Heart left ventricle (tissue), 16 donors: ENCODE measurements around the gene GCDH. TPM values are rescaled to one million over a fixed set of nuclear protein-coding genes. Genes with fewer than 3 reads are reported as not detected.

Experiments used
- ATAC-seq, 4 donors: fragments of 200-7000 bp; cut with Tn5 transposase; one replicate each; pipeline ENCODE4 v1.9.1; 2020 to 2022; ENCODE audit warnings: moderate library complexity in 4 of 4, mild to moderate bottlenecking in 3 of 4, moderate number of reproducible peaks in 1 of 4
- DNase-seq, 5 donors: peaks; one replicate each; pipeline ENCODE4 v3.0.0-alpha.2; 2020
- H3K27ac ChIP-seq, 12 donors: fragments of 200-600 bp; sonication (generic) in 4 of 12; one replicate each; pipeline versions ENCODE4 v1.5.0 to v1.8.0; 2016 to 2022; ENCODE audit warnings: mild to moderate bottlenecking in 2 of 12
- H3K27me3 ChIP-seq, 9 donors: fragments of 200-600 bp; sonication (generic) in 2 of 9; one replicate each; pipeline versions ENCODE4 v1.5.1 to v1.8.0; 2016 to 2022; ENCODE audit warnings: mild to moderate bottlenecking in 3 of 9
- H3K36me3 ChIP-seq, 9 donors: fragments of 200-600 bp; sonication (generic) in 2 of 9; one replicate each; pipeline versions ENCODE4 v1.5.0 to v1.8.0; 2018 to 2022; ENCODE audit warnings: mild to moderate bottlenecking in 2 of 9
- H3K4me1 ChIP-seq, 12 donors: fragments of 200-600 bp; sonication (generic) in 4 of 12; one replicate each; pipeline versions ENCODE4 v1.5.0 to v1.8.0; 2016 to 2022; ENCODE audit warnings: mild to moderate bottlenecking in 3 of 12
- H3K4me3 ChIP-seq, 12 donors: fragments of 200-600 bp; sonication (generic) in 4 of 12; one replicate each; pipeline versions ENCODE4 v1.5.0 to v1.8.0; 2017 to 2022; ENCODE audit warnings: mild to moderate bottlenecking in 9 of 12, moderate library complexity in 4 of 12
- H3K9me3 ChIP-seq, 12 donors: fragments of 200-600 bp; sonication (generic) in 4 of 12; one replicate each; pipeline versions ENCODE4 v1.5.0 to v1.8.0; 2016 to 2022; ENCODE audit warnings: mild to moderate bottlenecking in 1 of 12
- POLR2A ChIP-seq, 2 donors: fragments of 450-650 bp; IDR thresholded peaks; one replicate each; pipeline ENCODE4 v1.6.1; 2017; ENCODE audit warnings: antibody characterized with exemption in 2 of 2, mild to moderate bottlenecking in 2 of 2, moderate library complexity in 2 of 2
- WGBS, 4 donors: extraction: QIAGEN DNeasy Blood & Tissue Kit in 2 of 4; methylation state at CpG; one replicate each; pipeline versions ENCODE4 v1.1.5 to v1.1.7; 2013 to 2018; 5-methylcytosine and 5-hydroxymethylcytosine counted together
- intact Hi-C, 10 donors: fragments of 100-400 bp; cut with DNase I; formaldehyde crosslinking; loops; one replicate each; pipeline versions ENCODE4 v1.11.1 to v1.14.2; 2022
- polyA plus RNA-seq, 2 donors: library from polyadenylated mRNA; stranded (reverse); fragments of 200-250 nt; gene quantifications; one replicate each; pipeline ENCODE4 v1.2.3, GENCODE V29; 2013
- total RNA-seq, 9 donors: library from RNA; depleted of rRNA in 2 of 9; stranded (reverse); fragments of >200 nt in 2 of 9; fragmentation: NEBNext Ultra II Directional in 3 of 9; extraction: Animal tissue kit (Norgen Biotek cat#: 25700) in 3 of 9; gene quantifications; one replicate each; pipeline versions ENCODE4 v1.1.0 to v1.2.4, GENCODE V29; 2016 to 2023
- TF ChIP-seq, protein P1 (sequence below), 12 donors: fragments of 200-600 bp; sonication (generic) in 4 of 12; IDR thresholded peaks; one replicate each; pipeline versions ENCODE4 v1.5.0 to v1.8.0; 2018 to 2022; ENCODE audit warnings: antibody characterized with exemption in 12 of 12, mild to moderate bottlenecking in 5 of 12
- donor health status: ischemic (EF 13 %, LVEDD 7.1; RV severe dilation, severe dysfunction).
- donor health status: healthy with polysubstance abuse.
- donor health status: DM: no; HTN: yes; CAD: no.
- donor health status: DM: no; HTN: no; CAD: no.
- donor health status: ischemic (EF 25% LVEDD 6.9; RV normal size, moderate dysfunction).
- donor health status: ischemic (EF 25% LVEDD 5.7; RV mildly dilated, moderate dysfunction).
- donor health status: healthy.
- donor health status: DM: yes; HTN: yes; CAD: no.
- donor health status: ischemic (EF 35%, LVEDD 5.7; RV mildly dilated, moderate dysfunction).
- donor health status: nonischemic (EF 11% LVEDD 7.7; RV severe dilation, severe dysfunction).
- donor health status: DM: yes; HTN: yes; CAD: no.
- donor health status: PGD.
- donor health status: ischemic (EF 29% LVEDD 5.4; RV normal size, mild dysfunction).
- donor health status: nonischemic (EF 23%, LVEDD 6.1; RV moderate dilation, normal function).

Gene GCDH
- total and polyA plus RNA-seq, 11 donors, result 28.7 to 107 (median 46.7) TPM

GRCh38 chr19:12858041-12858928 lies 32.7 kb upstream of the GCDH start:
- TF ChIP-seq, protein P1, sequence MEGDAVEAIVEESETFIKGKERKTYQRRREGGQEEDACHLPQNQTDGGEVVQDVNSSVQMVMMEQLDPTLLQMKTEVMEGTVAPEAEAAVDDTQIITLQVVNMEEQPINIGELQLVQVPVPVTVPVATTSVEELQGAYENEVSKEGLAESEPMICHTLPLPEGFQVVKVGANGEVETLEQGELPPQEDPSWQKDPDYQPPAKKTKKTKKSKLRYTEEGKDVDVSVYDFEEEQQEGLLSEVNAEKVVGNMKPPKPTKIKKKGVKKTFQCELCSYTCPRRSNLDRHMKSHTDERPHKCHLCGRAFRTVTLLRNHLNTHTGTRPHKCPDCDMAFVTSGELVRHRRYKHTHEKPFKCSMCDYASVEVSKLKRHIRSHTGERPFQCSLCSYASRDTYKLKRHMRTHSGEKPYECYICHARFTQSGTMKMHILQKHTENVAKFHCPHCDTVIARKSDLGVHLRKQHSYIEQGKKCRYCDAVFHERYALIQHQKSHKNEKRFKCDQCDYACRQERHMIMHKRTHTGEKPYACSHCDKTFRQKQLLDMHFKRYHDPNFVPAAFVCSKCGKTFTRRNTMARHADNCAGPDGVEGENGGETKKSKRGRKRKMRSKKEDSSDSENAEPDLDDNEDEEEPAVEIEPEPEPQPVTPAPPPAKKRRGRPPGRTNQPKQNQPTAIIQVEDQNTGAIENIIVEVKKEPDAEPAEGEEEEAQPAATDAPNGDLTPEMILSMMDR (IDR thresholded peaks at IDR 0.05), result no peak
- no peak for TF ChIP-seq POLR2A (IDR thresholded peaks at IDR 0.05)
- Histone ChIP-seq H3K4me1 (no peaks in the 10 kb centered on the region), H3K36me3 (no peaks in the 10 kb centered on the region), H3K4me3 (no peak overlapping the region), H3K27me3 (no peaks in the 10 kb centered on the region), H3K9me3 (peaks cover 0 to 21% (median 2%) of the 10 kb centered on the region in 12 donors), H3K27ac (no peak overlapping the region)
- 93 to 96% (median 93%) methylated on average over 34 to 35 of the region's 35 CpGs for WGBS, 4 donors
- DNase-seq (no peak), ATAC-seq (no peak)
- intact Hi-C loops, result no loop called here

DNA sequence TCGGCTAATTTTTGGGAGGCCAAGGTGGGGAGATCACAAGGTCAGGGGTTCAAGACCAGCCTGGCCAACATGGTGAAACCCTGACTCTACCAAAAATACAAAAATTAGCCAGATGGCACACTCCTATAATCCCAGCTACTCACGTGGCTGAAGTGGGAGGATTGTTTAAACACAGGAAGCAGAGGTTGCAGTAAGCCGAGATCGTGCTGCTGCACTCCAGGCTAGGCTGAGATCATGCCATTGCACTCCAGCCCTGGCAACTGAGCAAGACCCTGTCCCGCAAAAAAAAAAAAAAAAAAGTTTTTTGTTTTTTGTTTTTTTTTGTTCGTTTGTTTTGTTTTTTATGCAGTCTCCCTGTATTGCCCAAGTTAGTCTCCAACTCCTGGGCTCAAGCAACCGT lies 31.4 kb upstream of the GCDH start:
- WGBS, 4 donors, result 63 to 70% (median 66%) methylated on average over 7 of the region's 7 CpGs
- DNase-seq, result no peak

DNA sequence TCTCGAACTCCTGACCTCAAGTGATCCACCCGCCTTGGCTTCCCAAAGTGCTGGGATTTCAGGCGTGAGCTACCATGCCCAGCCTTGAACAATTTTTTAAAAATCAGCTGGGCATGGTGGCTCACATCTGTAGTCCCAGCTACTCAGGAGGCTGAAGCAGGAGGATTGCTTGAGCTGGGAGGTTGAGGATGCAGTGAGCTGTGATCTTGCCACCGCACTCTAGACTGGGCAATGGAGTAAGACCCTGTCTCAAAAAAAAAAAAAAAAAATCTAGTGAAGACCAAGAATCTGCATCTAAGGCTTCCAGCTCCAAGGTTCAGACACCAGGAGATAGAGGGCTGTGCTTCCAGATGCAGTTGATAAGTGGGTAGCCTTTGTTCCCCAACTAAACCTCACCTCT lies 26.8 kb upstream of the GCDH start:
- Histone ChIP-seq H3K36me3 (no peaks in the 10 kb centered on the region), H3K27ac (no peak overlapping the region), H3K4me1 (peaks cover 0 to 9% (median 4%) of the 10 kb centered on the region in 12 donors), H3K27me3 (peaks cover 0 to 22% (median 6%) of the 10 kb centered on the region in 9 donors), H3K4me3 (no peak overlapping the region), H3K9me3 (no peaks in the 10 kb centered on the region)
- intact Hi-C loops, result no loop called here
- no peak for DNase-seq
- ATAC-seq, result no peak
- 91 to 94% (median 92%) methylated on average over 3 to 4 of the region's 4 CpGs for WGBS, 4 donors
- no peak for TF ChIP-seq POLR2A (IDR thresholded peaks at IDR 0.05)
- TF ChIP-seq, protein P1 (IDR thresholded peaks at IDR 0.05), result no peak

More for the DNA sequence above, 31.4 kb upstream of the GCDH start:
- no peak for ATAC-seq
- no peak for TF ChIP-seq POLR2A (IDR thresholded peaks at IDR 0.05)
- TF ChIP-seq, protein P1 (IDR thresholded peaks at IDR 0.05), result no peak
- Histone ChIP-seq H3K27me3 (peaks cover 0 to 2% (median 0%) of the 10 kb centered on the region in 9 donors), H3K9me3 (peaks cover 0 to 21% (median 2%) of the 10 kb centered on the region in 12 donors), H3K4me3 (no peak overlapping the region), H3K27ac (no peak overlapping the region), H3K4me1 (no peaks in the 10 kb centered on the region), H3K36me3 (no peaks in the 10 kb centered on the region)
- intact Hi-C loops, result no loop called here
